ENCODE results near the gene PDHB.

PDHB gene

GRCh38 chr3:58427661-58428361, 5.8 kb downstream of the PDHB start:
- no peaks in the 10 kb centered on the region for H3K9me3 ChIP-seq (ENCODE audit: insufficient read depth, low read length)
- TF ChIP-seq EZH2phosphoT487 (IDR thresholded peaks at IDR 0.05; ENCODE audit: low read depth) (no peak), CTCF (IDR thresholded peaks at IDR 0.05; ENCODE audit: low read depth, low read length) (no peak)
- no peaks in the 10 kb centered on the region for H3K27me3 ChIP-seq (ENCODE audit: low read depth, low read length)
- H4K20me1 ChIP-seq (ENCODE audit: insufficient read depth, low read length), result no peaks in the 10 kb centered on the region
- H3K36me3 ChIP-seq (replicated peaks; ENCODE audit: low read depth, low read length), result peaks cover 67% of the 10 kb centered on the region
- H3K9ac ChIP-seq (ENCODE audit: low read length), result no peak overlapping the region
- peaks cover 11% of the 10 kb centered on the region for H3K79me2 ChIP-seq (ENCODE audit: low read length)
- no peak overlapping the region for H3K4me2 ChIP-seq (ENCODE audit: low read length)
- H3K4me3 ChIP-seq (ENCODE audit: low read length), result no peak overlapping the region
- H3K27ac ChIP-seq (ENCODE audit: low read length), result no peak overlapping the region
- peaks cover 3% of the 10 kb centered on the region; the same call in 1 of the 2 replicates for H3K4me1 ChIP-seq (ENCODE audit: low read length)
- H2AFZ ChIP-seq (ENCODE audit: low read depth, low read length), result no peak overlapping the region

GRCh38 chr3:58425782-58426181, 7.8 kb downstream of the PDHB start:
- no peaks in the 10 kb centered on the region for H3K27me3 ChIP-seq (ENCODE audit: low read depth, low read length)
- no peak overlapping the region for H3K4me3 ChIP-seq (ENCODE audit: low read length)
- H3K4me1 ChIP-seq (ENCODE audit: low read length), result peaks cover 3% of the 10 kb centered on the region; the same call in 1 of the 2 replicates
- no peak overlapping the region for H3K4me2 ChIP-seq (ENCODE audit: low read length)
- H3K36me3 ChIP-seq (replicated peaks; ENCODE audit: low read depth, low read length), result peaks cover 62% of the 10 kb centered on the region
- no peaks in the 10 kb centered on the region for H4K20me1 ChIP-seq (ENCODE audit: insufficient read depth, low read length)
- H2AFZ ChIP-seq (ENCODE audit: low read depth, low read length), result no peak overlapping the region
- TF ChIP-seq CTCF (IDR thresholded peaks at IDR 0.05; ENCODE audit: low read depth, low read length) (no peak), EZH2phosphoT487 (IDR thresholded peaks at IDR 0.05; ENCODE audit: low read depth) (no peak)
- H3K9ac ChIP-seq (ENCODE audit: low read length), result no peak overlapping the region
- no peaks in the 10 kb centered on the region for H3K79me2 ChIP-seq (ENCODE audit: low read length)
- H3K9me3 ChIP-seq (ENCODE audit: insufficient read depth, low read length), result no peaks in the 10 kb centered on the region
- no peak overlapping the region for H3K27ac ChIP-seq (ENCODE audit: low read length)

GRCh38 chr3:58424613-58425012, 9.0 kb downstream of the PDHB start:
- H3K9ac ChIP-seq (ENCODE audit: low read length), result no peak overlapping the region
- TF ChIP-seq CTCF (IDR thresholded peaks at IDR 0.05; ENCODE audit: low read depth, low read length) (no peak), EZH2phosphoT487 (IDR thresholded peaks at IDR 0.05; ENCODE audit: low read depth) (no peak)
- H3K4me3 ChIP-seq (ENCODE audit: low read length), result no peak overlapping the region
- no peaks in the 10 kb centered on the region for H4K20me1 ChIP-seq (ENCODE audit: insufficient read depth, low read length)
- H3K4me2 ChIP-seq (ENCODE audit: low read length), result no peak overlapping the region
- H2AFZ ChIP-seq (ENCODE audit: low read depth, low read length), result no peak overlapping the region
- peaks cover 50% of the 10 kb centered on the region for H3K36me3 ChIP-seq (replicated peaks; ENCODE audit: low read depth, low read length)
- H3K9me3 ChIP-seq (ENCODE audit: insufficient read depth, low read length), result no peaks in the 10 kb centered on the region
- H3K79me2 ChIP-seq (ENCODE audit: low read length), result no peaks in the 10 kb centered on the region
- no peak overlapping the region for H3K27ac ChIP-seq (ENCODE audit: low read length)
- H3K27me3 ChIP-seq (ENCODE audit: low read depth, low read length), result no peaks in the 10 kb centered on the region
- H3K4me1 ChIP-seq (ENCODE audit: low read length), result peaks cover 7% of the 10 kb centered on the region; the same call in 1 of the 2 replicates

- Histone ChIP-seq H3K4me2 (ENCODE audit: low read length) (no peak overlapping the region), H3K79me2 (ENCODE audit: low read length) (no peaks in the 10 kb centered on the region), H2AFZ (ENCODE audit: low read depth, low read length) (no peak overlapping the region), H4K20me1 (ENCODE audit: insufficient read depth, low read length) (no peaks in the 10 kb centered on the region), H3K27me3 (ENCODE audit: low read depth, low read length) (no peaks in the 10 kb centered on the region), H3K27ac (ENCODE audit: low read length) (no peak overlapping the region), H3K36me3 (replicated peaks; ENCODE audit: low read depth, low read length) (peaks cover 35% of the 10 kb centered on the region), H3K9ac (ENCODE audit: low read length) (no peak overlapping the region), H3K9me3 (ENCODE audit: insufficient read depth, low read length) (no peaks in the 10 kb centered on the region), H3K4me3 (ENCODE audit: low read length) (no peak overlapping the region), H3K4me1 (ENCODE audit: low read length) (peaks cover 7% of the 10 kb centered on the region; the same call in 1 of the 2 replicates)
- TF ChIP-seq CTCF (IDR thresholded peaks at IDR 0.05; ENCODE audit: low read depth, low read length), result peak; percentile 25
- no peak for TF ChIP-seq EZH2phosphoT487 (IDR thresholded peaks at IDR 0.05; ENCODE audit: low read depth)
Observed at GRCh38 chr3:58422756-58423325, 10.8 kb downstream of the PDHB start.

Measured in OCI-LY3 (cell line).